Measurements from ENCODE around the gene ARRB2.

- TF ChIP-seq GATA2 (IDR thresholded peaks at IDR 0.05; ENCODE audit: low read depth, low read length) = no peak
- no peak for TF ChIP-seq GATA3 (IDR thresholded peaks at IDR 0.05; ENCODE audit: low read depth, low read length)
Observed at GRCh38 chr17:4701116-4701515, 9.3 kb upstream of the ARRB2 start.

Measured in SH-SY5Y (cell line).